ENCODE measurements around the gene OR2T6. TPM values are rescaled to one million over a fixed set of nuclear protein-coding genes. Genes with fewer than 3 reads are reported as not detected.

Gene OR2T6, protein sequence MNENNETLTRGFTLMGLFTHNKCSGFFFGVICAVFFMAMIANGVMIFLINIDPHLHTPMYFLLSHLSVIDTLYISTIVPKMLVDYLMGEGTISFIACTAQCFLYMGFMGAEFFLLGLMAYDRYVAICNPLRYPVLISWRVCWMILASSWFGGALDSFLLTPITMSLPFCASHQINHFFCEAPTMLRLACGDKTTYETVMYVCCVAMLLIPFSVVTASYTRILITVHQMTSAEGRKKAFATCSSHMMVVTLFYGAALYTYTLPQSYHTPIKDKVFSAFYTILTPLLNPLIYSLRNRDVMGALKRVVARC
- polyA plus RNA-seq = not detected

DNA sequence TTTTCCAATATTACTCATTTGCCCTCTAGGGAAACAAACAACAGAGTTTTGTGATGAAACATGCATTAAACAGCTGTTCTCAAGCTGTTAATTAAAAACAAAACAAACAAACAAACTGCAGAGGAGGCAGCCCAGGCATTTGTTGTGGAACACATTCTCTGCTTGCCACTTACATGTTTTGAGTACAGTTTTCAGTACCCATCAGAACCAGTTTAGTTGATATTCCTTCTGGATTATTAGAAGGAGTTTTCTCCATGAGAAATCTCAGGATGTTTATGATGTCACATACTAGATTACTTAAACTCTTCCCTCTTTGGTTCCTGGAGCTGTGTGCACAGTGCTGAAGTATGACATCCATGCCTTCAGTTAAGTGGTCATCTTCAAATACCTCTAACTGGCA, at the start of gene OR2T6:
OR2T6 (plus strand) TSS at position 301 of the 400 bp plus-strand sequence. CDS start 11,863 bp downstream, outside the sequence.
- Mint-ChIP-seq H3K4me3 (no peak within 1 kb of the TSS), H3K9me3 (peaks cover 0 to 5% (median 0%) of the 10 kb centered on the region in 3 donors), H3K27me3 (peaks cover 10% of the 10 kb centered on the region), H3K36me3 (no peaks in the 10 kb centered on the region), H3K4me1 (peaks cover 0 to 1% (median 0%) of the 10 kb centered on the region in 3 donors), H3K27ac (no peak within 1 kb of the TSS)

DNA sequence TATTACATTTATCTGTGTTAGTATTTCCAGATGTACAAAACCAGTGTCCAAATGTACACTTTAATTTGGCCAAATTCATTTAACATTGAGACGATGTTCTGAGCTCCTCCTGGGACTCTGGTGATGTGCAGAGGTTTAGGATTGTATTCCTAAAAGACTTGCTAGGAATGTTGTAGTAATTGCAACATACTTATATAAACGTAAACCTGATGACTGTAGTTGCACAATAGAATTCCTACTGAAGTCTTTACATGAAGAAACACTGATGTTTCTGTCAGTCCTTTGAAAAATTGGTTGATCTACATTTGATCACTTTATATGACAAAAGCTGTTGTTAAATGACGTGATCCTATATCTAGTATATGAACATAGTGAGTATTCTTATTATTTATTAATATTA, 32.1 kb upstream of the OR2T6 start:
- Mint-ChIP-seq H3K4me1 (no peaks in the 10 kb centered on the region), H3K27ac (no peak overlapping the region), H3K4me3 (no peak overlapping the region), H3K9me3 (no peaks in the 10 kb centered on the region), H3K36me3 (no peaks in the 10 kb centered on the region), H3K27me3 (peaks cover 1% of the 10 kb centered on the region)

DNA sequence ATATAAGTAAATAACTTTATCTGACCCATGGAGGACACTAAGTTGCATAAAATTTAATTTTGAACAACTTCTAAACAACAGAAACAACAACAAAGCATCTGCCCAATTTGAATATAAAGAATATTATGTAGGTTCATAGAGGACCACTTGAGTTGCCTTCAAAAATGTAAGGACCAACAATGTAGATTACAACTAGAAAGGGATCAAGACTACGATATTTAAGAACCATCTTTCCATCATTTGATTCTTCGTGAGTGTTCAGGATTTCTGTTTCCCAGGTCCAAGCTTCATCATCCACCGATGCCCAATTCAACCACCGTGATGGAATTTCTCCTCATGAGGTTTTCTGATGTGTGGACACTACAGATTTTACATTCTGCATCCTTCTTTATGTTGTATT, 27.1 kb upstream of the OR2T6 start, which contains the start of gene OR14C36:
OR14C36 (plus strand) TSS at position 301 of the 400 bp plus-strand sequence; CDS start at position 301, 0 bp downstream.
- Mint-ChIP-seq H3K9me3 (no peaks in the 10 kb centered on the region), H3K36me3 (no peaks in the 10 kb centered on the region), H3K4me1 (no peaks in the 10 kb centered on the region), H3K27me3 (peaks cover 2% of the 10 kb centered on the region), H3K4me3 (no peak within 1 kb of the TSS), H3K27ac (no peak within 1 kb of the TSS)

DNA sequence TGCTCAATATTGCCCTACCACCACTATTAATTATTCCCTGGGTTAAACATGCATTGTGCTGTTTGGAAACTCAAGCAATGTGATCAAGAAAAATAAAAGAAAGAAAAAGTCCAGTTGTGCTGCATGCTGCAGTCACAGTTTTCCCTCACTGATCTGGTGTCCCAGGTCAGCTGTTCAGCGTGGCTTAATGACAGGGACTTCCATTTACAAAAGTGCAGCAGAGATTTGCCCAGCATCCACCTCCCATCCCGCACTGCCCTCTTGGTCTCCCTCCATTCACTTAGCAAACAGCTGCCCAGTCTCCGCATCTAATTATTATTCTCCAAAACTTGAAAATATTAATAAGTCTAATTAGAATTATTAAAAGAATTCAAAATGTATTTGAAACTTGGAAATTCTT, 16.1 kb upstream of the OR2T6 start:
- Mint-ChIP-seq H3K4me3 (no peak overlapping the region), H3K4me1 (no peaks in the 10 kb centered on the region), H3K9me3 (no peaks in the 10 kb centered on the region), H3K27ac (no peak overlapping the region), H3K27me3 (peaks cover 6% of the 10 kb centered on the region), H3K36me3 (no peaks in the 10 kb centered on the region)

DNA sequence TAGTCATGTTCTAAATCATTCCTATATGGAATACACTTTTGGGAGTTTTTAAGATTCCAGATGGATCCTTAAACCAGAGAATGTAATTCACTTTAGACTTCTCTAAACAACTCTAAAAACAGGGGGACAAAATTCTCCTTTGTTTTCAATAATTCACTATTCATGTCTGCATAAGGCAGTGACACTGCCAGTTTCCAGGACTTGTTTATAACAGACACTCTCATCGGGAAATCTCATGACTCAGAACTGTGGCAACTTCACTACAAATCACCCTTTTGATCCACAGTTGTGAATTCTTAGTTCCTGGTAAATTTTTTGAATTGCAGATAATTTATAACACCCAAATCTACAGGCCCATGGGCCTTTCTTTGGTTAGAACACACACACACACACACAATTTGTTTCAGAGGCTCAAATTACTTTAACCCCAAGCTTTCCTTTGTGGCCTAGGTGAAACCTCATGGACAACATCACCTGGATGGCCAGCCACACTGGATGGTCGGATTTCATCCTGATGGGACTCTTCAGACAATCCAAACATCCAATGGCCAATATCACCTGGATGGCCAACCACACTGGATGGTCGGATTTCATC, 14.3 kb upstream of the OR2T6 start, which contains the start of gene OR2T4:
OR2T4 (plus strand) TSS at position 545 of the 595 bp plus-strand sequence; CDS start at position 545, 0 bp downstream.
- Mint-ChIP-seq H3K4me1 (peaks cover 0 to 2% (median 0%) of the 10 kb centered on the region in 3 donors), H3K27ac (no peak within 1 kb of the TSS), H3K4me3 (no peak within 1 kb of the TSS), H3K36me3 (no peaks in the 10 kb centered on the region), H3K27me3 (peaks cover 6% of the 10 kb centered on the region), H3K9me3 (peaks cover 0 to 6% (median 4%) of the 10 kb centered on the region in 3 donors)

DNA sequence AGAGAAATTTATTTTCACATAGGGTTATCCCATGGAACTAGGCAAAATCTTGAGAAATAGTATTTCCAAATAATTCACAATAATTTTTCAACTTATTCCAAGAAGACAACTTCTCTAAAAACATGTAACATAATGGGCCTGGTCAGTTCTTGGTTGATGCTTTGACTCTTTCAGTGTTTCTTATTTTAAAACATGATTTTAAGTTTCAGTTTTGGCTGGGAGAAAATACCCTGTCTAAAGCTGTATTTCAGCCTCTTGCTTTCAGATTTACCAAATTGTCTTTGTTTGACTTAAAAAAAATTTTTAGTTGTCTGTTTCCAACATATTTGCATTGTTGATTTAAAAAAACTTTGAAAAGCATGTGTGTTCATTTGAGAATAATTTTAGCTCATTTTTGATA, 8.9 kb upstream of the OR2T6 start:
- Mint-ChIP-seq H3K4me3 (no peak overlapping the region), H3K36me3 (no peaks in the 10 kb centered on the region), H3K27ac (no peak overlapping the region), H3K27me3 (peaks cover 10% of the 10 kb centered on the region), H3K9me3 (peaks cover 4 to 8% (median 6%) of the 10 kb centered on the region in 3 donors), H3K4me1 (peaks cover 0 to 2% (median 0%) of the 10 kb centered on the region in 3 donors)

DNA sequence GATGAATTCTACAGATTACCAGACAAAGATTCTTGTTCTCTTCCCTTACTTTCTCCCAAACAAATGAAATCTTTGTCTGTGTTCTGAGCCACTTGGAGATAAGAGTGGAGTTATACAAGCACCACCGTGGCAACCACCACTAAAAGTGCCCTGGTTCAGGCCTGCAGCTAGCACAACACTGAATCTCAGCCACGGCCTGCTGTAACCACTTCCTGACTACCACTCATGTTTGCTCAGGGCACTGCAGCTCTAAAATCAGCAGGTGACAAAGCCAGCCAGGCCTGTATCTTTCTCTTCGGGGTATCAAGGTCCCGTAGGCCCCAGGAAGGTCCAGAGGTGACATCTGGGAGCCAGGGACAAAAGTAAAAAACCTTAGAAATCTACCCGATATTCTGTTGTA, 3.2 kb upstream of the OR2T6 start:
- peaks cover 0 to 1% (median 0%) of the 10 kb centered on the region in 3 donors for H3K4me1 Mint-ChIP-seq
- H3K27me3 Mint-ChIP-seq = peaks cover 10% of the 10 kb centered on the region
- no peak overlapping the region for H3K4me3 Mint-ChIP-seq
- no peaks in the 10 kb centered on the region for H3K36me3 Mint-ChIP-seq
- peaks cover 4 to 5% (median 4%) of the 10 kb centered on the region in 3 donors for H3K9me3 Mint-ChIP-seq
- H3K27ac Mint-ChIP-seq = no peak overlapping the region

DNA sequence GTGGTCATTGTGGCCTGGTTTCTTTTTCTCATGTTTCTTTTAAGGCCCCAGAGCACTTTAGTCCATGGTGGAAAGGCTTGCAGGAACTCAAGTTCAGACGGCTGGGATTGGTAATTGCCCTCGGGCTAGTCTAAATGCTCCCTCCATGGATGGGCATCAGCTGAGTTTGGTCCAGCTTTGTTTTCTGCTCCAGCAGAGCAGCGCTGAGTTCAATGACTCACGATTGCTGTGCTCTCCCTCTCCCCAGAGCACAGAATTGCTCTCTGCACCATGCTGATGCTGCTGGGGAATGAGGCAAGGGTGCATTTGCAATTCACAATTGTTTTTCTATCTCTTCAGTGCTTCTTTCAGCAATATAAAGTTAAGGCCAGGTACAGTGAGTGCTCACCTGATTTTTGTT, 1.8 kb upstream of the OR2T6 start:
- Mint-ChIP-seq H3K4me3 (no peak overlapping the region), H3K9me3 (peaks cover 4 to 5% (median 4%) of the 10 kb centered on the region in 3 donors), H3K36me3 (no peaks in the 10 kb centered on the region), H3K27ac (no peak overlapping the region), H3K4me1 (peaks cover 0 to 1% (median 0%) of the 10 kb centered on the region in 3 donors), H3K27me3 (peaks cover 10% of the 10 kb centered on the region)

DNA sequence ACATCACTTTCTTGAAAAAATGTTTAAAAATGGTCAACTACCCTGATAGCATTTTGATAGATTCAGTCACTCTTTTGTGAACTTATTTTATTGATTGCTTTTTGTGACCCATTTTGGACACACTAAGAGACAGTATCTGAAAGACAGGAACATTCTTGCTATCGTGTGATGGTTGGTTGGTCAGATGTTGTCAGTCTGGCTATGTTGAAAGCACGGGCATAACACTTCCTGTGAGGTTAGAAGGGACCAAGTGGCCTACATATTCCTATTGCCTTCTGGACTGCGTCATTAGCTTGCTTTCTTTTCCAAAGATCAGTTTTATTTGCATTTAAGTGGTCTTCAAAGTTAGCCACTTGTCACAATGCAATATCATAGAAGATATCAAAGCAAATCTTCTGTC, 1.4 kb downstream of the OR2T6 start:
- peaks cover under 1% of the 10 kb centered on the region for H3K27me3 Mint-ChIP-seq
- H3K4me3 Mint-ChIP-seq = no peak overlapping the region
- H3K4me1 Mint-ChIP-seq = peaks cover 0 to 1% (median 0%) of the 10 kb centered on the region in 3 donors
- peaks cover 0 to 4% (median 0%) of the 10 kb centered on the region in 3 donors for H3K9me3 Mint-ChIP-seq
- H3K27ac Mint-ChIP-seq = no peak overlapping the region
- no peaks in the 10 kb centered on the region for H3K36me3 Mint-ChIP-seq

DNA sequence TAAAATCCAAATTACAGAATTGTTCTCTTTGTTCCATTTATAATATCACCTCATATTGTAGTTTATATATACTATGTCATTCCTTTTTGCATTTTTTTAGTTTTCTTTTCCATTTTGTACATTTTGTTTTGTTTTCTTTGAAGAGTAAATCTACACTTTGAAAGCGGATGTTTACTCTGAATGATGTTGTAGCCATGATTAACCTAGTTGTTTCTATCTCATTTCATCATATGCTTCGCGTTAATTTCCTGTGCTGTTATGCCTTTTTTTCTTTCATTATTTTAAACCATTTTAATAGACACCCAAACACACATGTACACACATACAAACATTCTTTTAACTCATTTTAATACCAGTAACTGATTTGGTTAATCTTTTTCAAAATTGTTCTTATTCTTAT, 5.3 kb downstream of the OR2T6 start:
- Mint-ChIP-seq H3K27me3 (peaks cover 4% of the 10 kb centered on the region), H3K4me1 (peaks cover 0 to 1% (median 0%) of the 10 kb centered on the region in 3 donors), H3K4me3 (no peak overlapping the region), H3K27ac (no peak overlapping the region), H3K36me3 (no peaks in the 10 kb centered on the region), H3K9me3 (no peaks in the 10 kb centered on the region)

DNA sequence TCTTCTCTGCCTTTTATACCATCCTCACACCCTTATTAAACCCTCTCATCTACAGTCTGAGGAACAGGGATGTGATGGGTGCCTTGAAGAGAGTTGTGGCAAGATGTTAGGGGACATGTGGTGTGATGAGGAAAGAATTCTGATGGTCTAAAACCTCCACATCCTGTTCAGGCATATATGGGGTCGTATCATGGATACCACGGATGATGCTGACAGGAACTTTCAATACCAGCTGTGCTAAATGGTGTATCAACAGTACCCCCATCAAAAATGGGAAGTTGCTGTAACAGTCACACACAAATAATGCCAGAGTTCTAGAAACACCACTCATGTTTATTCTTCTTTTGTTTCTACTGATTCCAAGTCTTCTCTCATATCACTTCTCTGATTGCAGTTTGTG, 12.9 kb downstream of the OR2T6 start:
- no peaks in the 10 kb centered on the region for H3K9me3 Mint-ChIP-seq
- H3K27me3 Mint-ChIP-seq = peaks cover 12% of the 10 kb centered on the region
- H3K4me1 Mint-ChIP-seq = no peaks in the 10 kb centered on the region
- H3K27ac Mint-ChIP-seq = no peak overlapping the region
- H3K36me3 Mint-ChIP-seq = no peaks in the 10 kb centered on the region
- H3K4me3 Mint-ChIP-seq = no peak overlapping the region

DNA sequence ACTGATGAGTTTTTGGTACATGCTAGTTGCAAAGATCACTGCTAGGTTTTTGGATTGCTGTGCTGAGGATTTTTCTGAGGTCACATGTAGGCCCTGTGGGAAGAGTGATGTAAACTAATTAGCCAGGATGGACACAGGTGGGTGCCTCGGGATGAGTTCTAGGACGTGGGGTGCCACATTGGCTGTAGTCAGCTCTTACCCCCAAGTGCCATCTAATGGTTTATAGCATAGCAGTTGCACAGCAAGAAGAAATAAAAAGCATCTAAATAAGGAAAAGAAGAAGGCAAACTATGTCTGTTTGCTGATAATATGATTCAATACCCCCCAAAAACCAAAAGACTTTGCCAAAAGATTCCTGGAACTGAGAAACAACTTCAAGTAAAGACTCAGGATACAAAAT, 17.5 kb downstream of the OR2T6 start:
- H3K4me1 Mint-ChIP-seq = no peaks in the 10 kb centered on the region
- H3K27ac Mint-ChIP-seq = peak overlapping the region in 1 of 3 donors; percentile 6
- H3K36me3 Mint-ChIP-seq = no peaks in the 10 kb centered on the region
- no peak overlapping the region for H3K4me3 Mint-ChIP-seq
- peaks cover 0 to 2% (median 0%) of the 10 kb centered on the region in 3 donors for H3K9me3 Mint-ChIP-seq
- H3K27me3 Mint-ChIP-seq = peaks cover 13% of the 10 kb centered on the region

DNA sequence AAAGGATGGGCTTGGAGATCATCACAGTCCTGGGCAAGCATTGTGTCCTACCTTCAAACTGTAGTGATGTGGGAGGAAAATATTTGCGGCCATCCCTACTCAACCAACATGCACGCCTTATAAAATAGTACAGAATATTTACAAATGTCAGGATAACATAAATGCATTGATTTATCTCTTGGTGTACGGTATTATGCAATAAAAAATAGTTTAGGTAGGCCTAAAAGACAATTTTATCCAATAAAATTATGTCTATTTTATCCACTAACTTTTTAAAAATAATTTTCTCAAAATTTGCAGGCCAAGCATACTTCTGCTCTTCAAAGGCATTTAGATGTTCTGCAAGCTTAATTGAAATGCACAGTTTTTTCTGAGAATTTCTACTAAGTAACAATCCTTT, 27.2 kb downstream of the OR2T6 start, which contains the start of gene OR2T1:
OR2T1 (plus strand) TSS at position 301 of the 400 bp plus-strand sequence. CDS start 3,100 bp downstream, outside the sequence.
- Mint-ChIP-seq H3K4me3 (no peak within 1 kb of the TSS), H3K27me3 (no peaks in the 10 kb centered on the region), H3K9me3 (peaks cover 0 to 4% (median 0%) of the 10 kb centered on the region in 3 donors), H3K4me1 (no peaks in the 10 kb centered on the region), H3K27ac (no peak within 1 kb of the TSS), H3K36me3 (no peaks in the 10 kb centered on the region)

DNA sequence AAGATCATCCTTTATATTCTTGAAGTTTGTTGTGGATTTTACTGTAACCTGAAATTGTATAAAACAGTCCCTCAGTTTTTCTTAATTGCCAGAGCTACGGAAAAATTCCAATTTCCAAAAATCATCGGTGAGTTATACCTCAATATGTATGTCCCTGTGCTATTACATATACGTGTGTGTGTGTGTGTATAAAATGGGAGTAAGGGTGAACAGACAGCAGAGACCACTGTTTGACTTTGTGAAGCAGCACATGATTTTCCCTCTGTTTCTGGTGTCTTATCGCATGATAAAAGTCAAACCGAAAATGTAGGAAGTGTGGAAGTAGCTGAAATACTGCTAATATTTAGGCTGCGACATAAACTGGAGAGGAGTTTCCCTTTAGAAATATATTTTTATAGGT, 28.5 kb downstream of the OR2T6 start:
- H3K4me1 Mint-ChIP-seq = no peaks in the 10 kb centered on the region
- H3K27me3 Mint-ChIP-seq = no peaks in the 10 kb centered on the region
- peaks cover 0 to 4% (median 0%) of the 10 kb centered on the region in 3 donors for H3K9me3 Mint-ChIP-seq
- no peaks in the 10 kb centered on the region for H3K36me3 Mint-ChIP-seq
- no peak overlapping the region for H3K4me3 Mint-ChIP-seq
- H3K27ac Mint-ChIP-seq = peak overlapping the region in 1 of 3 donors; percentile 0

All from IgD-negative memory B cell (primary cell).